ENCODE results near the gene ISOC2. TPM values are rescaled to one million over a fixed set of nuclear protein-coding genes. Genes with fewer than 3 reads are reported as not detected.

The ISOC2 gene
- total and polyA plus RNA-seq, 9 of the 15 experiments (the other 6 are each of a cell fraction or from before 2014, with no cell fraction given), result 1.2 to 229 (median 58.3) TPM

DNA sequence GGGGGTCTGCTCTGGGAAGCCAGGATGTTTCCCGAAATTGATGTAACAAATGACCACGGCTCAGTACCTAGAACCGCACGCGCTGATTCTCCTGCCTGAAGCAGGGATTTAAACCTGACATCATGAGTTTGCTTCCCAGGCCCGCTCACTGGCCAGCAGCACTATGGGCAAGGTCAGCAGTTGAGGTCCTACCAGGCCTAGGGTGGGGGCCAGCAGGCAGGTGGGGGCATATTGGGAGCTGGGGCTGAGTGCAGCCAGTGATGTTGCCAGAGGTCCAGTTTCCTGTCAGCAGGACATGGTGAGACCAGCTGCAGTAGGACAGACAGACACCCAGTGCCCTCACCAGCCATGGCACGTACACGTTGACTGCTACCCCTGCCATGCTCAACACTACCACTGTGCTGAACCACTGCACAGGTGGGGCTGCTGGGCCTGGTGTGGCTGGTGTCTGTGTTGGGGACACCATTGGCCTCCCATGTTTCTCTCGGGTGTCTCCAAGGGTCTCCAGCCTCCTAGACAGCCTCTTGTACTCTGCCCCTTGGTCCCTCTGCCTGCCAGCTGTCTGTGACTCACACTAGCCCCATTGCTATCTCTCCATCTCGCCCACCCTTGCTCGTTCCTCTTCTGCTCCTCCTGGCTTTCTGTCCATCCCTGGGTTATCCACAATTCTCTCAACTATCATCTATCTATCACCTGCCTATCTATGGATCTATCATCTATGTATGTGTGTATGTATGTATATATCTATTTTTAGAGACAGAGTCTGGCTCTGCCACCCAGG, 4.2 kb upstream of the ISOC2 start:
- Histone ChIP-seq H3K9me3 (replicated peaks; ENCODE audit: control insufficient read depth, insufficient read depth, low read depth, low read length) (no peaks in the 10 kb centered on the region), H3K9me1 (ENCODE audit: control insufficient read depth, insufficient read depth, low read length) (no peaks in the 10 kb centered on the region), H3K27me3 (ENCODE audit: control insufficient read depth in 2 of 2, insufficient read depth in 2 of 2, low read length in 2 of 2) (no peaks in the 10 kb centered on the region), H3K9ac (ENCODE audit: insufficient read depth in 1 of 2, low read depth in 2 of 2, low read length in 2 of 2) (peak overlapping the region in 1 of 2 experiments; percentile 53; a peak in 2 of 4 replicates), H2AFZ (ENCODE audit: low read depth, low read length) (no peak overlapping the region), H3K4me1 (replicated peaks in 1 of 2; ENCODE audit: control insufficient read depth in 2 of 2, insufficient read depth in 2 of 2, low read length in 2 of 2) (peaks cover 27 to 73% of the 10 kb centered on the region in 2 experiments; a peak in 4 of 5 replicates), H4K20me1 (replicated peaks; ENCODE audit: control insufficient read depth, insufficient read depth, low read length) (no peaks in the 10 kb centered on the region), H3K79me2 (ENCODE audit: control insufficient read depth, insufficient read depth, low read length) (peaks cover 11% of the 10 kb centered on the region), H3K36me3 (ENCODE audit: control insufficient read depth, insufficient read depth, low read length) (no peaks in the 10 kb centered on the region), H3K27ac (ENCODE audit: extremely low read depth, low read depth, low read length) (no peak overlapping the region), H3K4me2 (ENCODE audit: insufficient read depth, low read length) (no peak overlapping the region), H3K4me3 (no peak overlapping the region)
- POLR2A ChIA-PET, result interaction anchor here (0.6 kb wide), 1 partner anchor 14 kb away, joined by 3 read pairs; no protein-coding TSS in a partner anchor
- FAIRE-seq (no peak), ATAC-seq (no peak), DNase-seq (ENCODE audit: extremely low read depth in 1 of 4, low spot score in 3 of 4) (no peak)
- intact Hi-C loops (cut with micrococcal nuclease), result loop anchor here (2.0 kb wide), 1 partner anchor 39 kb away; no protein-coding TSS in a partner anchor
- CTCF ChIA-PET (ENCODE audit: low intra/inter-chr PET ratio), result no interaction called here
- no TSS peak for BruUV-seq (replicated peaks)
- TF ChIP-seq CTBP1 (IDR thresholded peaks at IDR 0.05; ENCODE audit: borderline replicate concordance), result 0 out of 2 replicates have a peak, but pooled peaks have one; percentile 15
- TF ChIP-seq JUND (IDR thresholded peaks at IDR 0.05; ENCODE audit: borderline replicate concordance, low read depth, low read length), result peak; percentile 68
- TF ChIP-seq JUND (tag; IDR thresholded peaks at IDR 0.05; ENCODE audit: borderline replicate concordance, low read depth, low read length), result 0 out of 3 replicates have a peak, but pooled peaks have one; percentile 13
- TF ChIP-seq GATA2 (CRISPR knock-in tag; IDR thresholded peaks at IDR 0.05), result peak; percentile 60; the same call in 1 of the 2 replicates
- TF ChIP-seq SMARCE1 (IDR thresholded peaks at IDR 0.05), result peak; percentile 35; the same call in 1 of the 2 replicates
- no peak; the same call in 1 of the 2 replicates for TF ChIP-seq JUN (IDR thresholded peaks at IDR 0.05; ENCODE audit: borderline replicate concordance, low read depth, low read length)
- no peak for TF ChIP-seq JUN (CRISPR knock-in tag; IDR thresholded peaks at IDR 0.05; ENCODE audit: borderline replicate concordance)
- TF ChIP-seq ARID1B (IDR thresholded peaks at IDR 0.05), result peak; percentile 38
- TF ChIP-seq, protein P1, sequence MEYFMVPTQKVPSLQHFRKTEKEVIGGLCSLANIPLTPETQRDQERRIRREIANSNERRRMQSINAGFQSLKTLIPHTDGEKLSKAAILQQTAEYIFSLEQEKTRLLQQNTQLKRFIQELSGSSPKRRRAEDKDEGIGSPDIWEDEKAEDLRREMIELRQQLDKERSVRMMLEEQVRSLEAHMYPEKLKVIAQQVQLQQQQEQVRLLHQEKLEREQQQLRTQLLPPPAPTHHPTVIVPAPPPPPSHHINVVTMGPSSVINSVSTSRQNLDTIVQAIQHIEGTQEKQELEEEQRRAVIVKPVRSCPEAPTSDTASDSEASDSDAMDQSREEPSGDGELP (CRISPR knock-in tag; IDR thresholded peaks at IDR 0.05; ENCODE audit: borderline replicate concordance), result peak; percentile 48; the same call in 1 of the 2 replicates
- TF ChIP-seq FOSL1 (tag; conservative IDR thresholded peaks at IDR 0.05), result 0 out of 2 replicates have a peak, but pooled peaks have one; percentile 43
- peak; percentile 21; the same call in 1 of the 2 replicates for TF ChIP-seq SMARCA4 (IDR thresholded peaks at IDR 0.05)
- TF ChIP-seq POU5F1 (IDR thresholded peaks at IDR 0.05; ENCODE audit: borderline replicate concordance, low read depth, low read length, partially characterized antibody), result no peak
- TF ChIP-seq E2F3 (CRISPR knock-in tag; IDR thresholded peaks at IDR 0.05), result no peak
- TF ChIP-seq, protein P2, sequence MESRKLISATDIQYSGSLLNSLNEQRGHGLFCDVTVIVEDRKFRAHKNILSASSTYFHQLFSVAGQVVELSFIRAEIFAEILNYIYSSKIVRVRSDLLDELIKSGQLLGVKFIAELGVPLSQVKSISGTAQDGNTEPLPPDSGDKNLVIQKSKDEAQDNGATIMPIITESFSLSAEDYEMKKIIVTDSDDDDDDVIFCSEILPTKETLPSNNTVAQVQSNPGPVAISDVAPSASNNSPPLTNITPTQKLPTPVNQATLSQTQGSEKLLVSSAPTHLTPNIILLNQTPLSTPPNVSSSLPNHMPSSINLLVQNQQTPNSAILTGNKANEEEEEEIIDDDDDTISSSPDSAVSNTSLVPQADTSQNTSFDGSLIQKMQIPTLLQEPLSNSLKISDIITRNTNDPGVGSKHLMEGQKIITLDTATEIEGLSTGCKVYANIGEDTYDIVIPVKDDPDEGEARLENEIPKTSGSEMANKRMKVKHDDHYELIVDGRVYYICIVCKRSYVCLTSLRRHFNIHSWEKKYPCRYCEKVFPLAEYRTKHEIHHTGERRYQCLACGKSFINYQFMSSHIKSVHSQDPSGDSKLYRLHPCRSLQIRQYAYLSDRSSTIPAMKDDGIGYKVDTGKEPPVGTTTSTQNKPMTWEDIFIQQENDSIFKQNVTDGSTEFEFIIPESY (CRISPR knock-in tag; IDR thresholded peaks at IDR 0.05), result 0 out of 2 replicates have a peak, but pooled peaks have one; percentile 25
- no peak for TF ChIP-seq CBFB (CRISPR knock-in tag; IDR thresholded peaks at IDR 0.05)
- TF ChIP-seq BRD9 (IDR thresholded peaks at IDR 0.05; ENCODE audit: low read depth, partially characterized antibody), result no peak
- no peak for TF ChIP-seq GTF2E2 (tag; IDR thresholded peaks at IDR 0.05)
- in situ Hi-C loops (cut with MboI), result no loop called here
- 82% methylated on average over 11 of the region's 11 CpGs for WGBS (ENCODE audit: insufficient coverage, low coverage, missing lambda C conversion rate)
